HepG2 (cell line): ENCODE measurements around the gene INO80B. TPM values are rescaled to one million over a fixed set of nuclear protein-coding genes. Genes with fewer than 3 reads are reported as not detected.
A peak's percentile ranks its signal among the peaks of the same experiment; 100 is the strongest.

ENCODE experiments used
- ADNP ChIP-seq: sonication (generic); formaldehyde crosslinking; IDR thresholded peaks from 2 replicates; pipeline ENCODE4 v1.4.0; 2020; ENCODE audit warnings: missing genetic modification reagents
- ATAD3A ChIP-seq: sonication (generic); formaldehyde crosslinking; IDR thresholded peaks from 2 replicates; pipeline ENCODE4 v1.4.0; 2020; ENCODE audit warnings: missing genetic modification reagents
- ATF5 ChIP-seq: sonication (generic); formaldehyde crosslinking; IDR thresholded peaks from 2 replicates; pipeline ENCODE4 v1.4.0; 2020; ENCODE audit warnings: mild to moderate bottlenecking, low read depth, missing genetic modification reagents
- EEA1 ChIP-seq: sonication (generic); formaldehyde crosslinking; IDR thresholded peaks from 2 replicates; pipeline ENCODE4 v1.5.1; 2020; ENCODE audit warnings: mild to moderate bottlenecking, missing genetic modification reagents, borderline replicate concordance
- GZF1 ChIP-seq: sonication (generic); formaldehyde crosslinking; IDR thresholded peaks from 2 replicates; pipeline ENCODE4 v1.5.1; 2020; ENCODE audit warnings: mild to moderate bottlenecking, missing genetic modification reagents
- HNF4G ChIP-seq, 2 experiments: sonication (generic) in 1 of 2; formaldehyde crosslinking in 1 of 2; IDR thresholded peaks; 2 replicates each; pipeline versions ENCODE4 v1.4.0 to v1.6.1; 2011 to 2020; ENCODE audit warnings: borderline replicate concordance in 2 of 2, low read depth in 2 of 2, mild to moderate bottlenecking in 2 of 2, low read length in 1 of 2, missing genetic modification reagents in 1 of 2, moderate library complexity in 1 of 2
- HOXA3 ChIP-seq: sonication (generic); formaldehyde crosslinking; IDR thresholded peaks from 2 replicates; pipeline ENCODE4 v1.5.0; 2020; ENCODE audit warnings: missing genetic modification reagents
- KDM5A ChIP-seq: fragments of 200-600 bp; sonication (generic); IDR thresholded peaks from 2 replicates; pipeline ENCODE4 v1.7.0; 2018; ENCODE audit warnings: antibody characterized with exemption, mild to moderate bottlenecking, low read length, borderline replicate concordance
- KLF15 ChIP-seq: sonication (generic); formaldehyde crosslinking; IDR thresholded peaks from 2 replicates; pipeline ENCODE4 v1.8.1; 2023; ENCODE audit warnings: borderline replicate concordance, mild to moderate bottlenecking, inconsistent platforms, missing genetic modification reagents, mixed read lengths
- MAFK ChIP-seq, 2 experiments: IDR thresholded peaks in 1 of 2; conservative IDR thresholded peaks in 1 of 2; 2 replicates each; pipeline ENCODE4 v1.6.1; 2011; ENCODE audit warnings: improper control_type of control experiment in 2 of 2, low read length in 2 of 2
- MAZ ChIP-seq, 2 experiments: sonication (generic) in 1 of 2; formaldehyde crosslinking in 1 of 2; IDR thresholded peaks; 2 replicates each; pipeline versions ENCODE4 v1.5.0 to v1.6.1; 2012 to 2020; ENCODE audit warnings: low read depth in 2 of 2, mild to moderate bottlenecking in 2 of 2, borderline replicate concordance in 1 of 2, improper control_type of control experiment in 1 of 2, low read length in 1 of 2, missing genetic modification reagents in 1 of 2, moderate library complexity in 1 of 2
- NR2F6 ChIP-seq, 2 experiments: IDR thresholded peaks; 2 replicates each; pipeline ENCODE4 v1.6.1; 2016; ENCODE audit warnings: antibody characterized with exemption in 1 of 2, mild to moderate bottlenecking in 1 of 2
- PAWR ChIP-seq: sonication (generic); formaldehyde crosslinking; IDR thresholded peaks from 2 replicates; pipeline ENCODE4 v1.4.0; 2020; ENCODE audit warnings: missing genetic modification reagents, mild to moderate bottlenecking, borderline replicate concordance
- POGZ ChIP-seq: sonication (generic); formaldehyde crosslinking; IDR thresholded peaks from 2 replicates; pipeline ENCODE4 v1.4.0; 2020; ENCODE audit warnings: mild to moderate bottlenecking, missing genetic modification reagents
- REXO4 ChIP-seq: sonication (generic); formaldehyde crosslinking; IDR thresholded peaks from 2 replicates; pipeline ENCODE4 v1.8.0; 2022; ENCODE audit warnings: missing genetic modification reagents, mild to moderate bottlenecking, borderline replicate concordance
- SMC3 ChIP-seq: IDR thresholded peaks from 2 replicates; pipeline ENCODE4 v1.6.1; 2011; ENCODE audit warnings: low read length, improper control_type of control experiment
- SSRP1 ChIP-seq: IDR thresholded peaks from 2 replicates; pipeline ENCODE4 v1.6.1; 2016; ENCODE audit warnings: control low read depth
- ZFX ChIP-seq: sonication (generic); formaldehyde crosslinking; IDR thresholded peaks from 2 replicates; pipeline ENCODE4 v1.4.0; 2020; ENCODE audit warnings: mild to moderate bottlenecking, low read depth, missing genetic modification reagents, moderate library complexity
- ZIK1 ChIP-seq: sonication (generic); formaldehyde crosslinking; IDR thresholded peaks from 2 replicates; pipeline ENCODE4 v1.5.0; 2020; ENCODE audit warnings: mild to moderate bottlenecking, low read depth, missing genetic modification reagents, borderline replicate concordance
- ZNF225 ChIP-seq: sonication (generic); formaldehyde crosslinking; IDR thresholded peaks from 2 replicates; pipeline ENCODE4 v1.4.0; 2020; ENCODE audit warnings: mild to moderate bottlenecking, missing genetic modification reagents
- ZNF260 ChIP-seq: sonication (generic); formaldehyde crosslinking; IDR thresholded peaks from 2 replicates; pipeline ENCODE4 v1.4.0; 2020; ENCODE audit warnings: missing genetic modification reagents, low read depth, mild to moderate bottlenecking, borderline replicate concordance
- ZNF275 ChIP-seq: sonication (generic); formaldehyde crosslinking; IDR thresholded peaks from 2 replicates; pipeline ENCODE4 v1.8.0; 2022; ENCODE audit warnings: missing genetic modification reagents, mild to moderate bottlenecking, inconsistent platforms, borderline replicate concordance
- ZNF296 ChIP-seq: sonication (generic); formaldehyde crosslinking; conservative IDR thresholded peaks from 2 replicates; pipeline ENCODE4 v1.5.0; 2020; ENCODE audit warnings: mild to moderate bottlenecking, missing genetic modification reagents
- ZNF383 ChIP-seq: sonication (generic); formaldehyde crosslinking; IDR thresholded peaks from 2 replicates; pipeline ENCODE4 v1.4.0; 2020; ENCODE audit warnings: missing genetic modification reagents, mild to moderate bottlenecking, borderline replicate concordance
- ZSCAN30 ChIP-seq: sonication (generic); formaldehyde crosslinking; IDR thresholded peaks from 2 replicates; pipeline ENCODE4 v1.5.0; 2020; ENCODE audit warnings: mild to moderate bottlenecking, missing genetic modification reagents
- polyA plus RNA-seq, 8 experiments: library from polyadenylated mRNA; depleted of rRNA in 3 of 8; stranded (reverse) in 7 of 8; unstranded in 1 of 8; fragments of >200 nt; fragmentation: Illumina TruSeq in 4 of 8; extraction: Trizol in 4 of 8; gene quantifications; 2 replicates each; pipeline versions ENCODE4 v1.2.1 to v1.2.3, GENCODE V29; 2011 to 2016; ENCODE audit warnings: low read depth in 4 of 8, missing spikeins in 1 of 8, mixed read lengths in 1 of 8; ENCODE audit not compliant: insufficient read depth in 1 of 8
- total RNA-seq, 5 experiments: library from RNA; depleted of rRNA; stranded (reverse); fragments of >200 nt; fragmentation: Illumina TruSeq; extraction: Trizol; gene quantifications; 2 replicates each; pipeline ENCODE4 v1.2.3, GENCODE V29; 2016; ENCODE audit warnings: low read depth in 1 of 5
- TF ChIP-seq, protein P1 (sequence below): fragments of 450-650 bp; IDR thresholded peaks from 2 replicates; pipeline ENCODE4 v1.6.1; 2017

The INO80B gene
- total and polyA plus RNA-seq, 2 of the 13 experiments (the other 11 are each of a cell fraction or from before 2014, with no cell fraction given) = 6.2 to 14.5 TPM

DNA sequence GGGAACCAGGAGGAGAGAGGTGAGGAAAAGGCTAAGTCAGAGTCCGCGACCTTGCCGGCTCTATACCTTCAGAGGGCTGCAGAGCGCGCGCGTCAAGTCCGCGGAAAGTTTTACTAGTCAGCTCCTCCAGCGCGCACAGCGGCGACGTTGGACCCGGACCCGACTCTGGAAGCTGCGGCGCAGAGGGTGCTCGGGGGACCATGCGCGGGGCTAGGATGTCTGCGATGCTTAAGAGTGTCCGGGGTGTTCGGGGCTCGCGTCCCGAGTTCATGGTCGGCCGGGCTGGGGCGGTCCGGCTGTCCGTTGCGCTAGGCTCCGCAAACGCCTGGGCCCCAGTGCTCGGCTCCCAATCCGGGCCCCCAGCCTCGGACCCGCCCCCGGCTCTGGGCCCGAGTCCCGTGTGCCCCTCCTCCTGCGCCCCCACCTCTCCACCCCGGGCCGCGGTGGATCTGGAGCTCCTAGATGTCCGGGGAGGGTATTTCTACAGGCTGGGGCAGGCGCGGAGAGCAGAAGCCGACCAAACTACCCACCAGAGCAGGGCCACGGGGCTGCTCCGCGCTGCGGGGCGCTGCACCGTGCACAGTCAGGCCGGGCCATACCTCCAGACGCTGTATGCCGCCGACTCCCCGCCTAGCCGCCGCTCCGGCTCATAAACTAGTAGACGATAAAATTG is 44.5 kb downstream of the INO80B start, which contains the start of gene LBX2 (continued):
- TF ChIP-seq REXO4 (CRISPR knock-in tag) = no peak
- no peak for TF ChIP-seq ADNP (CRISPR knock-in tag)
- no peak for TF ChIP-seq ZNF260 (CRISPR knock-in tag)
- no peak for TF ChIP-seq ATAD3A (CRISPR knock-in tag)
- TF ChIP-seq ZSCAN30 = no peak
- TF ChIP-seq, protein P1, sequence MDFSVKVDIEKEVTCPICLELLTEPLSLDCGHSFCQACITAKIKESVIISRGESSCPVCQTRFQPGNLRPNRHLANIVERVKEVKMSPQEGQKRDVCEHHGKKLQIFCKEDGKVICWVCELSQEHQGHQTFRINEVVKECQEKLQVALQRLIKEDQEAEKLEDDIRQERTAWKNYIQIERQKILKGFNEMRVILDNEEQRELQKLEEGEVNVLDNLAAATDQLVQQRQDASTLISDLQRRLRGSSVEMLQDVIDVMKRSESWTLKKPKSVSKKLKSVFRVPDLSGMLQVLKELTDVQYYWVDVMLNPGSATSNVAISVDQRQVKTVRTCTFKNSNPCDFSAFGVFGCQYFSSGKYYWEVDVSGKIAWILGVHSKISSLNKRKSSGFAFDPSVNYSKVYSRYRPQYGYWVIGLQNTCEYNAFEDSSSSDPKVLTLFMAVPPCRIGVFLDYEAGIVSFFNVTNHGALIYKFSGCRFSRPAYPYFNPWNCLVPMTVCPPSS = no peak
- peak; percentile 37; the same call in 1 of the 2 replicates for TF ChIP-seq HOXA3 (CRISPR knock-in tag)
- 0 out of 2 replicates have a peak, but pooled peaks have one; percentile 69 for TF ChIP-seq GZF1
- no peak for TF ChIP-seq ZNF225 (CRISPR knock-in tag)
- no peak for TF ChIP-seq ATF5 (CRISPR knock-in tag)
- TF ChIP-seq KLF15 (CRISPR knock-in tag) = no peak
- TF ChIP-seq SSRP1 = no peak
- TF ChIP-seq PAWR (CRISPR knock-in tag) = no peak
- TF ChIP-seq ZNF383 (CRISPR knock-in tag) = no peak
- no peak for TF ChIP-seq MAFK (conservative IDR thresholded peaks at IDR 0.05 in 1 of 2, IDR thresholded peaks at IDR 0.05 in 1 of 2; ENCODE audit: low read length in 2 of 2)
- no peak for TF ChIP-seq ZNF296 (CRISPR knock-in tag)
- TF ChIP-seq POGZ (CRISPR knock-in tag) = no peak
- TF ChIP-seq HNF4G (IDR thresholded peaks at IDR 0.05; ENCODE audit: borderline replicate concordance, low read depth, low read length) = no peak
- no peak for TF ChIP-seq HNF4G (CRISPR knock-in tag; IDR thresholded peaks at IDR 0.05; ENCODE audit: borderline replicate concordance, low read depth)
- peak; percentile 70 for TF ChIP-seq MAZ (IDR thresholded peaks at IDR 0.05; ENCODE audit: borderline replicate concordance, low read depth, low read length)
- TF ChIP-seq MAZ (CRISPR knock-in tag; IDR thresholded peaks at IDR 0.05; ENCODE audit: low read depth) = peak; percentile 89
- TF ChIP-seq KDM5A = no peak
- no peak for TF ChIP-seq EEA1 (CRISPR knock-in tag)
- TF ChIP-seq NR2F6 (IDR thresholded peaks at IDR 0.05) = no peak
- no peak for TF ChIP-seq NR2F6 (CRISPR knock-in tag; IDR thresholded peaks at IDR 0.05)
- TF ChIP-seq SMC3 = no peak
- no peak for TF ChIP-seq ZIK1 (CRISPR knock-in tag)
- TF ChIP-seq ZFX = peak; percentile 50
- TF ChIP-seq ZNF275 = no peak
